Activated CD4-positive, alpha-beta T cell treated with anti-CD3 and anti-CD28 coated beads, Interleukin-2, amount 50 U/mL, for 24 hours (primary cell): ENCODE results near the gene PHTF1.
"Not testable (repeated sequence)": the region's sequence is repeated elsewhere in the genome, so short reads cannot be mapped to it uniquely, and the experiment has no call there.

Experiments
- DNase-seq, 2 donors: peaks; one replicate each; pipeline ENCODE4 v3.0.0-alpha.2; 2020; ENCODE audit warnings: low read depth in 1 of 2, low spot score in 1 of 2

PHTF1 gene

DNA sequence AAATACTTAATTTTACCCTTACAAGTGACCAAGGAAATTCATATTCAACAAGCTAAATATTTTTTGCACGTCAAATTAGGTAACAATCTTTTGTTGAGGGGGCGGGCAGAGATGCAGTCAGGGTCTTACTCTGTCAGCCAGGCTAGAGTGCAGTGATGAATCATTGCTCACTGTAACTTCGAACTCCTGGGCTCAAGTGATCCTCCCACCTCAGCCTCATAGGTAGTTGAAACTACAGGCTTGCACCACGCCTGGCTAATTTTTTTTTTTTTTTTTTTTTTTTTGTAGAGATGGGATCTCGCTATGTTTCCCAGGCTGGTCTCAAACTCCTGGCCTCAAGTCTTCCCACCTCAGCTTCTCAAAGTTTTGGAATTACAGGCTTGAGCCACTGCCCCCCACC is 26.5 kb downstream of the PHTF1 start:
- no peak for DNase-seq

GRCh38 chr1:113721010-113721409 is 38.3 kb downstream of the PHTF1 start:
- no peak for DNase-seq

DNA sequence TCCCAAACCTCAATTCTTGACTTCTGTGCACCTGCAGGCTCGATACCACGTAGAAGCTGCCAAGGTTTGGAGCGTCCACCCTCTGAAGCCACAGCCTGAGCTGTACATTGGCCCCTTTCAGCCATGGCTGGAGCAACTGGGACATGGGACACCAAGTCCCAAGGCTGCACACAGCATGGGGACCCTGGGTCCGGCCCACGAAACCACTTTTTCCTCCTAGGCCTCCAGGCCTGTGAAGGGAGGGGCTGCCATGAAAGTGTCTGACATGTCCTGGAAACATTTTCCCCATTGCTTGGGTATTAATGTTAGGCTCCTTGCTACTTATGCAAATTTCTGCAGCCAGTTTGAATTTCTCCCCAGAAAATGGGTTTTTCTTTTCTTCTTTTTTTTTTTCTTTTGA is 40.7 kb downstream of the PHTF1 start:
- not testable (repeated sequence) for DNase-seq

- DNase-seq: not testable (repeated sequence)
Measured at GRCh38 chr1:113717506-113717905, 41.8 kb downstream of the PHTF1 start.

DNA sequence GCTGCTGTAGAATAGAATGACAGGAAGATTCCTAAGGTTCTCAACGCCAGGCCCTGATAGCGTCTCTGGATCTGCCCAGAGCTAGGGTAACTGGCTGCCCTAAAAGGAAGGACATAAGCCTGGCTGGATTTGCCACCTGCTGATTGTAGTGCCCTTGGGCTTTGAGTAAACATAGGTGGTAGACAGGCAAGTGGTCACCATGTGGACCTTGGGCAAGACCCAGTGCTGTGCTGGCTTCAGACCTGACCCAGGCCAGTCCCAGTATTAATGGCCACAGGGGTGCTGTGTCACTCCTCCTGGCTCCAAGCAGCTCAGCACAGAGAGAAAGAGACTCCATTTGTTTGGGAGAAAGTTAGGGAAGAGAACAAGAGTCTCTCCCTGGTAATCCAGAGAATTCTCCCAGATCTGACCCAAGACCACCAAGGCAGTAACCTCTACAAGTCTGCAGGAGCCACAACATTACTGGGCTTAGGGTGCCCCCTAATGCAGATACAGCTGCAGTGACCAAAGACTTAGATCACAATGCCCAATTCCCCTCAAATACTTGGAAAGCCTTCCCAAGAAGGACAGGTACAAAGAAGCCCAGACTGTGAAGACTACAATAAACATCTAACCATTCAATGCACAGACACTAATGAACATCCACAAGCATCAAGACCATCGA is 44.5 kb downstream of the PHTF1 start:
- no peak for DNase-seq

DNA sequence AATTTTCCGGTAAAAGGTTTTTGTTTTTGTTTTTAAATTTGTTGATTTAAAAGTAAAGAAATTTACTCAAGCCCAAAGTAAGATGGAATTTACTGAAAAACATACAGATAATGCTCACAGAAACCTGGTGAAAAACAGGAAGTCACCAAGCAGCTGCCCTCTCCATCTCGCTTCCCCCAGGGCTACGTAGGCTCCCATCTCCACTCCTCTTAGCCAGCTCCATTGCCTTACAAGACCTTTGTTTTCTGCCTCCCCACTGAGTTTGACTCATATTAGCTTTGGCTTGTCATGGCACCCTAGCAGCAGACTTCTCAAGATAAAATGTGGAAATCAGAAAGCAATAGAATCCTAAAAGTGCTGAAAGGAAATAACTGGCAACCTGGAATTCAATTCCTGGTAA is 57.9 kb downstream of the PHTF1 start:
- DNase-seq: no peak

GRCh38 chr1:113694910-113695309 is 64.4 kb downstream of the PHTF1 start:
- no peak for DNase-seq

DNA sequence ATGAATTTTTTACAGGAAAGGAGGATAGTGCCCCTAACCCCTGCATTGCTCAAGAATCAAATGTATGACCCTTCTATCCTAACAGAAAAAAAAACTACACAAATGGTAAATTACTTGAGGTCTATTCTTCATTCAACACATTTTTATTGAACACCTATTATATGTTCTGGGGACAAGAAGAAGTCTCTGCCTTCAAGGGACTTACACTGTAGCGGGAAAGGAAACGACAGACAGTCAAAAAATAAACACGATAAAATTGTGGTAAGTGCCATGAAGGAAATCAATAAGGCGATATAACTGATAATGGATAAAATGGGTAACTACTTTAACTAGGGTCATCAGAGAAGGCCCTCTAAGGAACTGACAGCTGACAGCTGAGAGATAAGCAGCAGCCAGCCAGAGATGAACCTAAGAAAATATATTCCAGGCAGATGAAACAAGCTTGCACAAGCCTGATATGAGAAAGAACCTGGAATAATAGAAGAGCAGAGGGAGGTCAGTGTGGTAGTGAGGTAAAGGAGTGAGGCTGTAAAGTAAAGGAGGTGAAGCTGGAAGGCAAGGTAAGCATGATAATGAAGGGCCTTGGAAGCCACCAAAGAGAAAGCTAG is 66.4 kb downstream of the PHTF1 start:
- no peak for DNase-seq

DNA sequence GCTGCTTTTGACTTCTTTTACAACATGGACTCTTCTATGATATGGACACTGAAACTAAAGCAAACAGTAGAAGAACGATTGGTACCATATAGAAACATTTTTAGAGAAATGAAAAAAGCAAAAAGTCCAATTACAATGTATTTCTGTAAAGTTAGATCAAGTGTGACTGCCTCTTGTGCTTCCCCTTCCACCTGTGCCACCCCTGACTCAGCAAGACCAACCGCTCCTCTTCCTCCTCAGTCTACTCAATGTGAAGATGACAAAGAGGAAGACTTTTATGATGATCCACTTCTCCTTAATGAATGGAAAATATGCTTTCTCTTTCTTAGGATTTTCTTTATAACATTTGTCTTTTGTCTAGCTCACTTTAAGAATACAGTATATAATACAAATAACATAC is 66.9 kb downstream of the PHTF1 start:
- DNase-seq: no peak

DNA sequence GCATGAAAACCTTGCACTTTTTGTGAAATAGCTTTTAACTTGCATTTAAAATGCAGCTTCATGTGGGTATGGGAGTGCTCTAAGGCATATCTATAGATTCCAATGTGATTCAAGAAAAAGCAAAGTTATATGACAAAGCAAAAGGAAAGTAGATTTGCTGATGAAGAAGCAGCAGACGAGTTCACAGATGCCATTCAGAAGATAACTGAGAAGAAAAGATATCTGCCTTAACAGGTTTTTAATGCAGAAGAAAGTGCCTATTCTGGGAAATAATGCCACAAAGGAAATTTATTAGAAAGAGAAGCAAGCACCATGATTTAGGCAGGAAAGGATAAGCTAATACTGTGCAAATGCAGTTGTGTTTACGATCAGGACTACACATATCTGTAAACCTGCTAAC is 68.1 kb downstream of the PHTF1 start:
- DNase-seq: no peak

GRCh38 chr1:113686891-113687618 is 72.2 kb downstream of the PHTF1 start:
- DNase-seq: no peak

DNA sequence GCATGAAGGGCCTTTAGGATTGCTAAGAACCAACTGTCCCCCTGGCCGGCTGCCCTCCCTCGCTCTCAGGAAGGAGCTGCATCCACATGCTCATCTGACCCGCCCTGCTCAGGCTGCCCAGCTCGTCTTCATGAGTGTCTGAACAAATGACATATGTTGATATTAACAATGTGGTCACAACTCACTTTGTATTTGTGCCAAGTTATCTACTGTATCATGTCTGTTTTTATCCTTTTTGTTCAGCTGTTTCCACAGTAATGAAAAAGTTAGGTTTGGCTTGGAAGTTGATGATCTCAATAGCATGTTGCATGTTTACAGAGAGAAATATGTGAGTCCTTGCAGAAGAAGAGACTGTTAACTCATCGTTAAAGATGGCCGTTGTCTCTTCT is 75.1 kb downstream of the PHTF1 start:
- no peak for DNase-seq

- DNase-seq: no peak
Measured at GRCh38 chr1:113683384-113684152, 75.7 kb downstream of the PHTF1 start.

- no peak for DNase-seq
Measured at GRCh38 chr1:113681596-113682337, 77.5 kb downstream of the PHTF1 start.

DNA sequence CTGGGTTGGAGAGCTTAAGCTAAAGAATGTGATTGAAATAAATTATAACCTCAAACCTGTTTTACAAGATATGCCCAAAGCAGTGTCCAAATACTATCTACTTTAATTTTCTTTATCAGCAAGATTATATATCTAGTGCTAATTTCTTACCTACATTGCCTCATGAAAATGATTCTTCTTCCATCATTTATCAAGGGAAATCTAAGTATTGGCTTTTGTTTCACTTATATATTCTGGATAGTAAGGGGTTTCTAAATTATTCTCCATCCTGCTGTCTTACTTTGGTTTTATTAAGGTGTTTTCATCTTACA is 81.2 kb downstream of the PHTF1 start:
- no peak for DNase-seq

DNA sequence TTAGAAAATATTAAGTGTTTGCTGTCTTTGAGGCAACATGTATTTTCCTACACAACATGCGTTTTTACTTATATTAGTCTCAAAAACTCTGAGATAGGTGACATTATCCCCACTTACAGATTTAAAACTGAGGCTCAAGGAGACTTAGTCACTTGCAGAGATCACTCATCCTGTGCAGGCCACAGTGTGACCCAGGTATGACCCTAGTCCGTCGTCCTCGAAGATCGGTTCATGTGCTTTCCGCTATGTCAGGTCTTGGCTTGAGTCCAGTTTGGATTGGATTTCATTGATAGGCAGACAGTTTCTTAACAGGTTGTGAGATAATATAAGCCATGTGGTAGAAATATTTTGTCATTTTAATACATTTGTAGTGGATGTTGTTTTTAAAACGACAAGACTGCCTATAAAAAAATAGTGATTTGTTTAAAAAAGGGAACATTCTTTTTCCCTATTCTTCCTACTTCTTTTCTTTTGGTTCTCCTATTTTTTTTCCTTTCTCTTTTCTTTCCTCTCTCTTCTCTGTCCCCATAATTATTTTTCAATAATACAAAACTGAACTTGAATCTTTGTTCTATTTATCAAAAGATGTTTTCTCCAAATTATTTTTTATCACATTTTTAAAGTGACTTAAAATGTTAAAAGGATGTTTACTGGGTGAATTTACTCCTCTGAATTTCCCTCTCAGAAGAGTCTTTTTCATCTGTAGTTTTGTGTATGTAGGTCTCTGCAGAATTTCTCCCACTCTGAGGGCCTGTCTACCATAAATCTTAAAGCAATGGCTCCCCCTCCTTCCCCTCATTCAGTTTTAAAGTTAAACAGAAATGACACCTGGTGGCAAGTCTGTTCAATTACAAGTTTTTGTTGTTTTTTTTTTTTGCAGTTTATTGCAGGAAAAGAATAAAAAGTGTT is 81.8 kb downstream of the PHTF1 start:
- no peak for DNase-seq

DNA sequence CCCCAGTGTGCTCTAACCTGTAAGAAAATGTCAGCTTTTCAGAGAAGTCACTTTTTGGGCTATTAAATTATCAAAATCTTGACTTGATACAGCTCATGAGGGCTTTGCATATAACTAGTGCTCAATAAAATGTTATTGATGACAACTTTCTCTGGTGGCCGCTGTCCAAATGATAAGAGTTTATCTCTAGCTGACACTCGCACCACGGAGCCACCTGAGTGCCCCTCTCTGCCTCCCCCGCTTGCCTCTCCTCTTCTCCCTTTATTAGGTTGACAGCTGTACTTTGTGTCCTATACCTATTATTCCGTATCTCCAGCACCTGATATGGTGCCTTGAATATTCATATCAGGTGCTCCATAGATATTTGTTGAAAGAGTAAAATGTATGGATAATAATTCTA is 82.8 kb downstream of the PHTF1 start:
- no peak for DNase-seq

GRCh38 chr1:113675302-113675701 is 84.0 kb downstream of the PHTF1 start:
- DNase-seq: no peak

GRCh38 chr1:113674591-113674990 is 84.7 kb downstream of the PHTF1 start:
- no peak for DNase-seq

- no peak for DNase-seq
Measured at GRCh38 chr1:113672491-113672890, 86.8 kb downstream of the PHTF1 start.
